Left ventricle myocardium inferior (tissue), 1 donor: Measurements from ENCODE around the gene SERPINA3. TPM values are rescaled to one million over a fixed set of nuclear protein-coding genes. Genes with fewer than 3 reads are reported as not detected.
"Not testable (repeated sequence)": the region's sequence is repeated elsewhere in the genome, so short reads cannot be mapped to it uniquely, and the experiment has no call there.

Experiments
- DNase-seq: peaks from one replicate; pipeline ENCODE4 v3.0.0-alpha.2; 2020
- H3K27ac ChIP-seq: fragments of 200-600 bp; replicated peaks from 2 replicates; pipeline ENCODE4 v1.8.0; 2021
- H3K27me3 ChIP-seq: fragments of 200-600 bp; 2 replicates; pipeline ENCODE4 v1.8.0; 2021; ENCODE audit warnings: low read depth
- H3K36me3 ChIP-seq: fragments of 200-600 bp; 2 replicates; pipeline ENCODE4 v1.8.0; 2021
- H3K4me1 ChIP-seq: fragments of 200-600 bp; 2 replicates; pipeline ENCODE4 v1.8.0; 2021
- H3K4me3 ChIP-seq: fragments of 200-600 bp; 2 replicates; pipeline ENCODE4 v1.8.0; 2021; ENCODE audit warnings: mild to moderate bottlenecking, moderate library complexity
- H3K9me3 ChIP-seq: fragments of 200-600 bp; replicated peaks from 2 replicates; pipeline ENCODE4 v1.8.0; 2021
- intact Hi-C: fragments of 100-400 bp; cut with micrococcal nuclease; formaldehyde crosslinking; loops from one replicate; pipeline ENCODE4 v1.11.0; 2022
- total RNA-seq: library from RNA; stranded (reverse); fragmentation: NEBNext Ultra II Directional; extraction: Animal tissue kit (Norgen Biotek cat#: 25700); gene quantifications from one replicate; pipeline ENCODE4 v1.2.1, GENCODE V29; 2021
- TF ChIP-seq, protein P1 (sequence below): fragments of 200-600 bp; IDR thresholded peaks from 2 replicates; pipeline ENCODE4 v1.8.0; 2021; ENCODE audit warnings: antibody characterized with exemption, mild to moderate bottlenecking, borderline replicate concordance
- donor health status: DM: no; HTN: yes; CAD: no; lungs with severe emphysema.

SERPINA3 gene
- total RNA-seq, 1 donor from 2014 or later = 45.5 TPM

DNA sequence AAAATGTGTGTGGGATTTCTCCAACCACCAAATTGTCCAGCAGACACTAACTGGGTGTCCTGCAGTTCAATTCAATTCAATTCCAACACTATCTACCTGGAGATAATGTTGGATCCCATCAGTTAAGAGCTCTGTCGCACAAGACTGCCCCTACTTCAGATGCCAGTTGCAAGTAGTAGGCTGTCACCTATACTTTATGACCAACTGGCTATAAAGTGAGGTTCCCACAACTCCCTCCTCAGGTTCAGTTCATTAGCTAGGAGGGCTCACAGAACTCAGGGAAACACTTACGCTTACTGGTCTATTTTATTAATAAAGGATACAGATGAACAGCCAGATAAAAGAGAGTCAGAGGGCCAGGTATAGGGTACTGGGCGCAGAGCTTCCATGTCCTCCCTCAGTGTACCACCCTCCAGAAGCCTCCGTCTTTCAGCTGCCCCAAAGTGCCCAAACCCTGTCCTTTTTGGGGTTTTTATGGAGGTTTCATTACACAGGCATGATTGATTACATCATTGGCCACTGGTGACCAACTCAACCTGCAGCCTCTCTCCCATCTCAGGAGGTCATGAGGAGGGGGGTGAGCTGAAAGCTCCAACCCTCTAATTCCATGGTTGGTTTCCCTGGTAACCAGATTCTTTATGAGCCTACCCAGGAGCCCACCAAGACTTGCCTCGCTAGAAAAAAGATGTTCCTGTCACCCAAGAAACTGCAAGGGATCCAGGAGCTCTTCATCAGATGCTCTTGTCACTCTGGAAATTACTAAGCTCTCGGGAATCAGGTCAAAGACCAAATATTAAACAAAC is 38.5 kb upstream of the SERPINA3 start:
- DNase-seq = no peak
- no peaks in the 10 kb centered on the region for H3K9me3 ChIP-seq
- no peak overlapping the region for H3K27ac ChIP-seq
- no peaks in the 10 kb centered on the region for H3K4me1 ChIP-seq
- intact Hi-C loops = no loop called here
- TF ChIP-seq, protein P1, sequence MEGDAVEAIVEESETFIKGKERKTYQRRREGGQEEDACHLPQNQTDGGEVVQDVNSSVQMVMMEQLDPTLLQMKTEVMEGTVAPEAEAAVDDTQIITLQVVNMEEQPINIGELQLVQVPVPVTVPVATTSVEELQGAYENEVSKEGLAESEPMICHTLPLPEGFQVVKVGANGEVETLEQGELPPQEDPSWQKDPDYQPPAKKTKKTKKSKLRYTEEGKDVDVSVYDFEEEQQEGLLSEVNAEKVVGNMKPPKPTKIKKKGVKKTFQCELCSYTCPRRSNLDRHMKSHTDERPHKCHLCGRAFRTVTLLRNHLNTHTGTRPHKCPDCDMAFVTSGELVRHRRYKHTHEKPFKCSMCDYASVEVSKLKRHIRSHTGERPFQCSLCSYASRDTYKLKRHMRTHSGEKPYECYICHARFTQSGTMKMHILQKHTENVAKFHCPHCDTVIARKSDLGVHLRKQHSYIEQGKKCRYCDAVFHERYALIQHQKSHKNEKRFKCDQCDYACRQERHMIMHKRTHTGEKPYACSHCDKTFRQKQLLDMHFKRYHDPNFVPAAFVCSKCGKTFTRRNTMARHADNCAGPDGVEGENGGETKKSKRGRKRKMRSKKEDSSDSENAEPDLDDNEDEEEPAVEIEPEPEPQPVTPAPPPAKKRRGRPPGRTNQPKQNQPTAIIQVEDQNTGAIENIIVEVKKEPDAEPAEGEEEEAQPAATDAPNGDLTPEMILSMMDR = no peak
- H3K36me3 ChIP-seq = no peaks in the 10 kb centered on the region
- no peak overlapping the region for H3K4me3 ChIP-seq
- peaks cover 22% of the 10 kb centered on the region for H3K27me3 ChIP-seq

DNA sequence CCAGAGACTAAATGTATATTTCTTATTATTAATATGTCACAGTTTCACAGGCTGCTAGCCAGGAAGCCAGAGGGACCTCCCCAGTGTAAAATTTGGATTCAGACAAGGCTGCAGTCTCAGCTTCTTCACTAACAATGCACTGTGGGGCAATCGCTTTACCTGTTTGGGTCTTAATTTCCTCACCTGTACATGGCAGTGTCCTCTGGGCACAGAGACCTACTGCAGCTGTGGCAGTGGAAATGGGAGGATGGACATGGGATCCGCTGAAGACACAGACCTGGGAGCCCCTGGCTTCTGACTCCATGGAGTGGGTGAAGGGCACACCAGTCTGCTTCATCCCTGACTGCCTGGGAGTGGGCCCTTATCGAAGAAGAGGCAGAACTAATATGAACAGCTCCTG is 37.9 kb upstream of the SERPINA3 start:
- no peak overlapping the region for H3K4me3 ChIP-seq
- H3K4me1 ChIP-seq = no peaks in the 10 kb centered on the region
- TF ChIP-seq, protein P1 = no peak
- no peak overlapping the region for H3K27ac ChIP-seq
- H3K36me3 ChIP-seq = no peaks in the 10 kb centered on the region
- intact Hi-C loops = no loop called here
- H3K27me3 ChIP-seq = peaks cover 19% of the 10 kb centered on the region
- no peaks in the 10 kb centered on the region for H3K9me3 ChIP-seq
- DNase-seq = no peak

DNA sequence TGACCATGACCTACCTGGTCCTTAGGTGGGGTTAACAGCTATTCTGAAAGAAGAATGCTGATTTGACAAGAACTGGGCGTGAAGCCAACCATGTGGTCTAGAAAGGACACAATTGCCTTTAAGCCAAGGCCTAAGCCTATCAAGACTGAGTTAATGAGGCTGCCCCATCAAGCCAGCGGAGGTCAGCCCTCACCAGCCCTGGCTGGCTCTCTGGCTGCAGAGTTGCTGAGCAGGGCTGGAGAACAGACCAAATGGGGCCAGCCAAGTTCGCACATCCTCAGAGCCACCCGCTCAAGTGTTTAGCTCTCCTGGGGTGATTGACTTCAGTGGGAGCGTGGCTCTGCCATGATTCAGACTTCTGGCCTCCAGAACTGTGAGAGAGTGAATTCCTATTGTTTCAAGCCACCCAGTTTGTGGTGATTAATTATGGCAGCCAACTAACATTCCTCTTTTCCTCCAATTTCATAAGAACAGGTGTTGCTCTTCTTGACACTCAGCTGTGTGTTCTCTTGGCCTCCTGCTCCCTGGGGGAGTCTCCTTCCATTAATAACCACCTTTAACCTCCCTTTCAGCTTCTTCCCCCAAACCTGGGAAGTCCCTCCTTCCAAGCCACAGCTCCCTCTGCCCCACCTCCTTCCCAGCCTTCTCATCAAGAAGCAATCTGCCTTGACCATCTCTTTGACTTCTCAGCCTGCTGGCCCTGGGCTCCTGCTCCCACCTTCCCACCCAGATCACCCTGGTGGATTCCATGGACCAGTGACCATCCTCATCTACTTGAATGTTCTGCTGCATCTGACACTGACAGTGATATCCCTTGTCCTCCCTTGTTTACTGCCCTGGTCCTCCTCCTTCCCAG is 36.2 kb upstream of the SERPINA3 start:
- Histone ChIP-seq H3K9me3 (no peaks in the 10 kb centered on the region), H3K36me3 (no peaks in the 10 kb centered on the region), H3K4me3 (no peak overlapping the region), H3K27ac (no peak overlapping the region), H3K27me3 (peaks cover 6% of the 10 kb centered on the region), H3K4me1 (peaks cover 4% of the 10 kb centered on the region)
- TF ChIP-seq, protein P1 = no peak
- intact Hi-C loops = no loop called here
- no peak for DNase-seq

DNA sequence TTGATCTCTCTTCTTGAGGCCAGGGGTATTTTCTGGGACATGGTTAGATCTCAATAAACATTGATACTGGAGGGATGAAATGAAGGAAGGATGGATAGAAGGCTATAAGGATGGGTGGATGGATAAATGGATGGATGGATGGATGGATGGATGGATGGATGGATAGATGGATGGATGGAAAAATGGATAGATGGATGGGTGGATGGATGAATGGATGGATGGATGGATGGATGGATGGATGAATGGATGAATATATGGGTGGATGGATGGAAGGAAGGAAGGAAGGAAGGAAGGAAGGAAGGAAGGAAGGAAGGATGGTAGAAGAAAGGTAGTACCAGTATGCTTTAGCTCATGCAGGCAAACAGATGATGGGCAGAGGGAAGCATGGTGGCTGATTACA is 34.7 kb upstream of the SERPINA3 start:
- intact Hi-C loops, DNase-seq, H3K9me3 ChIP-seq: not testable (repeated sequence)

DNA sequence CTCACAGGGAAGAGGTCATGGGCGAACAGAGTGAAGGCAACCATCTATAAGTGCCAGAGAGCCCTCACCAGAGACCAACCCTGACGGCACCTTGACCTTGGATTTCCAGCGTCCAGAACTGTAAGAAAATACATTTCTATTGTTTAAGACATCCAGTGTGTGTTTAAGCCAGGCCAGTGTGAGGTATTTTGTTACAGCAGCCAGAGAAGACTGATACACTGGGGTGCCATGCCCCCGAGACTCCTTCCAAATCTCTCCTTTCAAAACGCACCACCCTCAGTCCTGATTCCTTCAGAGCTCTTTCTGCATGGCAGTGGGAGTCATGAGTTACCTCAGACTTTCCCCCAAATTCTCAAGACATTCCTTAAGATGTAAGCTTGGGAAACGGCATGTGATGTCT is 33.5 kb upstream of the SERPINA3 start:
- H3K9me3 ChIP-seq = no peaks in the 10 kb centered on the region
- H3K27ac ChIP-seq = no peak overlapping the region
- peaks cover 6% of the 10 kb centered on the region for H3K27me3 ChIP-seq
- no peaks in the 10 kb centered on the region for H3K36me3 ChIP-seq
- intact Hi-C loops = no loop called here
- H3K4me3 ChIP-seq = no peak overlapping the region
- no peak for DNase-seq
- H3K4me1 ChIP-seq = peaks cover 14% of the 10 kb centered on the region
- TF ChIP-seq, protein P1 = no peak

More for the DNA sequence above, 34.7 kb upstream of the SERPINA3 start:
- not testable (repeated sequence) for H3K4me3 ChIP-seq, H3K36me3 ChIP-seq, H3K27me3 ChIP-seq, H3K27ac ChIP-seq
- peaks cover 12% of the 10 kb centered on the region for H3K4me1 ChIP-seq
